GM19193 (cell line): ENCODE results near the gene MLYCD.

ENCODE experiments used
- POLR2A ChIP-seq: IDR thresholded peaks from 4 replicates; pipeline ENCODE4 v1.6.1; 2011; ENCODE audit not compliant: insufficient read depth, insufficient read length; ENCODE audit errors: extremely low read depth

Gene MLYCD

DNA sequence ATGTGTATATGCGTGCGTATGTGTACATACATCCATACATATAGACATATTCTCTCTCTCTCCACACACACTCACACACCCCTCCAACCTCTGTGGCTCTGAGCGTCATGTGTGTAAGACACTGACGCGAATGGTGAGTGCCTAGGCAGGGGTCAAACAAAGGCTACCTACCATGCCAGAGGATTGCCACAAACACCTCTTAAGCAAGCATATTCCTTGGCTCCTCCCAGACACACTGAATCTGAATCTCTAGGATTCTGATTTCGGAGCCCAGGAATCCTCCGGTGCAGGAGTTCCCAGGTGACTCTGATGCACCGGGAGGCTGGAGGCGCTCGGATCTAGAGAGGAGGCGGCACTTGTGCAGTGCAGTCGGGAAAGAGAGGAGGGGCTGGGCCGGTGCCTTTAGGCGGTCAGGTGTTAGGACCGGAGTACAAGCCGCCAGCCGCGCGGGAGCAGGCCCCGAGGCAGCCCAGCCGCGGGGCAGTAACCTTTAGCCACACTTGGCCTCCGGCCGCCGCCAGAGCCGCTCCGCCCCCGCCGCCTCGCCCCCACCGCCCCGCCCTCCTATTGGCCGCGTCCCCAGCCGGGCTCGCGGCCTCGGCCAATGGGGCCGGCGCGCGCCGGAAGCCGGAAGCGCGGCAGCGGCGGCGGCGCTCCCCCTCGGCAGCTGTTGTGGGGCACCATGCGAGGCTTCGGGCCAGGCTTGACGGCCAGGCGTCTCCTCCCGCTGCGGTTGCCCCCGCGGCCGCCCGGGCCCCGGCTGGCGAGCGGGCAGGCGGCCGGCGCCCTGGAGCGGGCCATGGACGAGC lies at the start of gene MLYCD:
MLYCD (plus strand) TSS at position 653 of the 809 bp plus-strand sequence; CDS start at position 683, 30 bp downstream.
- peak; percentile 70 for TF ChIP-seq POLR2A

GRCh38 chr16:83849421-83849820 lies 49.5 kb upstream of the MLYCD start:
- no peak for TF ChIP-seq POLR2A

DNA sequence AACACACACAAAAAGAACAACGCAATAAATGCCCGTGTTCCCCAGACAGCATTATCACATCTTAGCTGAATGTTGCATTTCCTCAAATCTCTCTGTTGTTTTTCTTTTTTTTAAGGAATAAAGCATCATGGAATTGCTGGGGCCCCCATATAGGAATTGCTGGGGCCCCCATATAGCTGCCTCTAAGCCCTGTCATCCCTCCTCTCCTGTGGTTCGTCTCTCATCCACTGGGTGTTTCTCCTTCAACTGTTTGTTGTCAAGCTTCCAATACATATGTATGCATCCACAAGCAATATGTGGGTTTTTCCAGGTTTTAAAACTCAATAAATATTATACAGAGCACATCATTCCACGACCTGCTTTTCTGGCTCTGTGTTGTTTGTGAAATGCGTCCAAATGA lies 48.0 kb upstream of the MLYCD start:
- TF ChIP-seq POLR2A, result no peak

DNA sequence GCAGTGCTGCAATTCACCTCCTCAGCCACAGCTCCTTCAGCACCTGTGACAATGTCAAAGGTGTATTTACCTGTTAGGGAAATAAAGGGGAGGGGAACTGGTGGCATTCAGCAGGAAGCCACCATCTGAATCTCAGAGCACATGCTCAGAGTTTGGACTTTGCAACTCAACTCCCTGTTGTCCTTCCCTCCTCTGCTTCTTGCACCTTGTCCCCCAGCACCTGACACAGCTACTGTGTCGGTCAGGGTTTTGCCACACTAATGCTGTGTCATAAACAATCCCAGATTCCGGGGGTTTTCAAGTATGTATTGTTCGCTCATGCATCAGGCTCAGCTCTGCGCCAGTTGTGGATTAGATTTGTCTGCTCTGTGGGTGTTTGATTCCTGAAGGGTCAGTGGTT lies 47.4 kb upstream of the MLYCD start:
- no peak for TF ChIP-seq POLR2A

DNA sequence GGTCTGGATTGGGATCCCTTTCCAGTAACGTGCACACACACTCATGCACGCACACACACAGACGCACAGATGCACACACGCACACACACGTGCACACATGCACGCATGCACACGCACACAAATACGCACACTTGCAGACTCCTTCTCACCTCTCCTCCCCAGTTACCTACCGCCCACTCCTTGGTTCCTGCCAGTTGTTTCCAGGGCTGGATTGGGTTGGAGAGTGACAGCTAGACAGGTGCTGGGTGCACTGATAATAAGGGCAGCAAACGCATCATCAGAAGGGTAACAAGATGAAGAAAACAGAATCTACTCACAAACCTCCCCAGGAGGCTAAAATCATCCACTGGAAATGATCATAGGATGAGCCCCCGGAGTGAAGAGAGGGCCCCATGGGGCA lies 46.1 kb upstream of the MLYCD start:
- no peak for TF ChIP-seq POLR2A

- TF ChIP-seq POLR2A, result no peak
Measured at GRCh38 chr16:83853834-83854233, 45.1 kb upstream of the MLYCD start.

GRCh38 chr16:83854420-83854819 lies 44.5 kb upstream of the MLYCD start:
- no peak for TF ChIP-seq POLR2A

DNA sequence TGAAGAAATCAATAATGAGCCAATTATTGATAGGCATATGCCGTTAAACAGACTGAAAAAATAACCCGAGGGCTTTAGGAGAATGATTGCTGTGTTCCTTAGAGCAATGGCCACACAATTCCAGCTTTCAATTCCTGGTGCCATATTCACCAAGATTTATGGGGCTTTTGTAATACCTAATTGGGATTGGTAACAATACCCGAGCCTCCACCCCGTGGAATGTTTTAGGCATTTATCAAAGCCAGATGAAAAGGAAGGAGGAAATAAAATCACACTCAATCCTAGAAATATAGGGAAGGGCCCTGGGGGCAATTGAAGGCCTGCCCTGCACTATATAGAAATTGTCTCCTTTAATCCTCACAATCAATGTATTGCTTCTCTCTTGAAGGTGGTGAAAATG lies 42.1 kb upstream of the MLYCD start:
- no peak for TF ChIP-seq POLR2A

GRCh38 chr16:83859265-83859664 lies 39.6 kb upstream of the MLYCD start:
- TF ChIP-seq POLR2A, result no peak

DNA sequence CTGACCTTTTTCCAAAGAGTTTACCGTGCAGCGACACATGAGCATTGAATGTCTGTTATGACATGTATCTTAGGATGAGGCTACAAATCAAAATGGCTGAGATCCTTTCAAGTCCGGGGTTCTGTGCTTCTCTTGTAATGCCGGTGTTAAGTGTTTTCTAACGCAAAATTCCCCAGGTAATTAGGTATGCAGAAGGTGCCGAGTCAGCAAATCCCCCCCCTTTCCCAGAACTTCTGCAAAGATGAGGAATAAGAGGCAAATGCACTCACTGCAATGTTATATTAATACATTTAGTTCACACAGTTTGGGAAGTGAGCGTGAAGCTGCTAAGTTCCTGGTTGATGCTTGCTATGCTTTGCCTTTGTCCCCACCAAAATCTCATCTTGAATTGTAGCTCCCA lies 36.3 kb upstream of the MLYCD start:
- no peak for TF ChIP-seq POLR2A

- TF ChIP-seq POLR2A, result no peak
Measured at GRCh38 chr16:83863682-83864081, 35.2 kb upstream of the MLYCD start.

DNA sequence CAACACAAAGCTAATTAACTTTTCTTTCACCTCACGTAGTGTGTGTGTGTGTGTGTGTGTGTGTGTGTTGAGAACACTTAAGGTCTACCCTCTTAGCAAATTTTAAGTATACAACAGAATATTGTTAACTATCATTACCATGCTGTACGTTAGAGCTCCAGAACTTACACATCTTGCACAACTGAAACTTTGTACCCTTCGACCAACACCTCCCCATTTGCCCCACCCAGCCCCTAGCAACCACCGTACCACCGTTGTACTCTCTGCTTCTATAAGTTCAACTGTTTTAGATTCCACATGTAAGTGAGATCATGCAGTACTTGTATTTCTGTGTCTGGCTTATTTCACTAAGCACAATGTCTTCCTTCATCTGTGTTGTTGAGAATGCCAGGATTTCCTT lies 28.1 kb upstream of the MLYCD start:
- no peak for TF ChIP-seq POLR2A

DNA sequence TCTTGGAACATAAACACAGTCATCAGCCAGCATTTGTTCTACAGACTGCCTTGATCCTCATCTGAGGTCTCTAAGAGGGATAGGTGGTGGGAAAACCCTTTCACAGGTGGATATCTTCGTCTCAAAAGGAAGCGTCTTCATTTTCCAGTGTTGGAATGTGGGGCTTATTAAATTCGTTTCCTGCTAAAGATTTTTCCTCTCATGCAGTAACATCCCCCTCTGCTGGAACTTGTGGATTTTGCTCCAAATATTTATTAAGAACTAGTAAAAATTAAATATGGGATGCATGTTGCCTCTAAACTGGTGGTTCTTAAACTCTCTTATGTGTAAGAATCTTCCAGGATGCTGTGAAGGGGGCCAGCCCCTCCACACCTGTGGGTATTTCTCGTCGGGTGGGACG lies 20.1 kb upstream of the MLYCD start:
- no peak for TF ChIP-seq POLR2A

- TF ChIP-seq POLR2A, result no peak
Measured at GRCh38 chr16:83882163-83882885, 16.6 kb upstream of the MLYCD start.

GRCh38 chr16:83886199-83886971 lies 12.5 kb upstream of the MLYCD start:
- TF ChIP-seq POLR2A, result no peak
